GM21576 (cell line): Measurements from ENCODE around the gene IRF2BP2.

ENCODE experiments used
- ATAC-seq: cut with Tn5 transposase; IDR thresholded peaks from one replicate; pipeline ENCODE4 v1.9.1; 2021; ENCODE audit warnings: mild to moderate bottlenecking, moderate library complexity; ENCODE audit not compliant: unreplicated experiment

The IRF2BP2 gene

GRCh38 chr1:234610061-234610665, at the start of gene IRF2BP2:
Gene IRF2BP2 (minus strand): TSS chr1:234610178. CDS start chr1:234609494, 684 bp downstream.
- no peak for ATAC-seq

GRCh38 chr1:234659538-234659937, 49.6 kb upstream of the IRF2BP2 start:
- ATAC-seq, result no peak

GRCh38 chr1:234658138-234658537, 48.2 kb upstream of the IRF2BP2 start:
- no peak for ATAC-seq

GRCh38 chr1:234656944-234657654, 47.1 kb upstream of the IRF2BP2 start:
- ATAC-seq, result no peak

- ATAC-seq, result no peak
Measured at GRCh38 chr1:234656070-234656895, 46.3 kb upstream of the IRF2BP2 start.

GRCh38 chr1:234655328-234656069, 45.5 kb upstream of the IRF2BP2 start:
- ATAC-seq, result no peak

- ATAC-seq, result no peak
Measured at GRCh38 chr1:234654002-234654733, 44.2 kb upstream of the IRF2BP2 start.

- ATAC-seq, result no peak
Measured at GRCh38 chr1:234649432-234650081, 39.6 kb upstream of the IRF2BP2 start.

GRCh38 chr1:234647758-234648157, 37.8 kb upstream of the IRF2BP2 start:
- ATAC-seq, result no peak

- ATAC-seq, result no peak
Measured at GRCh38 chr1:234647245-234647644, 37.3 kb upstream of the IRF2BP2 start.

GRCh38 chr1:234645964-234646363, 36.0 kb upstream of the IRF2BP2 start:
- ATAC-seq, result no peak

- ATAC-seq, result no peak
Measured at GRCh38 chr1:234645474-234645953, 35.5 kb upstream of the IRF2BP2 start.

- no peak for ATAC-seq
Measured at GRCh38 chr1:234644928-234645327, 35.0 kb upstream of the IRF2BP2 start.

GRCh38 chr1:234643850-234644134, 33.8 kb upstream of the IRF2BP2 start:
- no peak for ATAC-seq

- ATAC-seq, result no peak
Measured at GRCh38 chr1:234643111-234643849, 33.3 kb upstream of the IRF2BP2 start.

GRCh38 chr1:234642428-234642827, 32.5 kb upstream of the IRF2BP2 start:
- ATAC-seq, result no peak

- ATAC-seq, result no peak
Measured at GRCh38 chr1:234639961-234640360, 30.0 kb upstream of the IRF2BP2 start.

- no peak for ATAC-seq
Measured at GRCh38 chr1:234638832-234639799, 29.1 kb upstream of the IRF2BP2 start.
